H1 (cell line): ENCODE results near the gene SHROOM3. TPM values are rescaled to one million over a fixed set of nuclear protein-coding genes. Genes with fewer than 3 reads are reported as not detected.

ENCODE experiments used
- YY1 ChIP-seq: IDR thresholded peaks from 2 replicates; pipeline ENCODE4 v1.6.1; 2011; ENCODE audit warnings: low read depth, mild to moderate bottlenecking, low read length
- polyA plus RNA-seq, 7 experiments: library from polyadenylated mRNA; depleted of rRNA in 3 of 7; stranded (reverse) in 5 of 7; unstranded in 2 of 7; fragments of >200 nt in 5 of 7; fragments of 200-250 nt in 2 of 7; gene quantifications; 1 replicate in 5 of 7; 2 replicates in 1 of 7; 4 replicates in 1 of 7; pipeline versions ENCODE4 v1.2.1 to v1.2.3, GENCODE V29; 2011 to 2013; ENCODE audit warnings: missing spikeins in 2 of 7, mixed read lengths in 2 of 7
- total RNA-seq: library from RNA; stranded (reverse); fragmentation: NEBNext Ultra II Directional; extraction: Animal tissue kit (Norgen Biotek cat#: 25700); gene quantifications from 2 replicates; pipeline ENCODE4 v1.2.1, GENCODE V29; 2021

SHROOM3 gene
- total and polyA plus RNA-seq, 2 of the 8 experiments (the other 6 are each of a cell fraction or from before 2014, with no cell fraction given): 15.8 to 34.0 TPM

GRCh38 chr4:76722838-76723237 is 287.8 kb downstream of the SHROOM3 start (continued):
- TF ChIP-seq YY1: no peak
